ENCODE results near the gene SPRYD4.
"Not testable (repeated sequence)": the region's sequence is repeated elsewhere in the genome, so short reads cannot be mapped to it uniquely, and the experiment has no call there.

SPRYD4 gene

DNA sequence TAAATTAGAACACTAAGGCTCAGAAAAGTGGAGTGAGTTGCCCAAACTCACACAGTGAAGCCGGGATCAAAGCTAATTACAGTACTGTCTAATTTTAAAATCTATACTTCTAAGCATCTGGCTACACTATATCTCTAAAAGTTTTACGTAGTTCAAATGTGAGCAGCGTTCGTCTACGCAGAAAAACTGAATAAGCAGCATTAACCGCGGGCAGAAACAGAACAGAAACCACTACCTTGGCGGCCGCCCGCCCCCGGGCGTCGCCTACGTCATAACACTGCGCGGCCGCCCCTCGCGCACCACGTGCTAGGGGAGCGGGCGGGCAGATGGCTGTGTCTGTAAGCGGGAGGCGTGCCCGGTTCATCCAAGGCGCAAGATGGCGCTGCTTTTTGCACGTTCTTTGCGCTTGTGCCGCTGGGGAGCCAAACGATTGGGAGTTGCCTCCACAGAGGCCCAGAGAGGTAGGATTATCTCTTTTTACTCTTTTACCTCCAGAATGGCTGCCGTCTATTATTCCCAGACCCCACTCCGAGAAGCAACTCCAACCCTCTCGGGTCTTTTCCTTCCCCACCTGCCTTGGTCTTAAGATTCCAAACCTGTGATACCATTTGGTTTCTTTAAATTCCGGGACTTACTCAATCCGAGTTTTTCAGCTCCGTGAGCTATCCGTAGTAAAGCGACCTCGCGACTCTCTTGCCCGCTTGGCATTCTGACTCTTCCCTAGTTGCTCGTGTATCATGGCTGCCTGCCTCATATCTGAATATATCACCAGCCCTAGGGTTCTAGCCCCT, at the start of gene SPRYD4:
Gene SPRYD4, plus strand, starts transcription at position 363 of the 791 bp plus-strand sequence. Its CDS starts 14 bp downstream, at position 377.
- peak; percentile 93 for DNase-seq (ENCODE audit: low read depth)

DNA sequence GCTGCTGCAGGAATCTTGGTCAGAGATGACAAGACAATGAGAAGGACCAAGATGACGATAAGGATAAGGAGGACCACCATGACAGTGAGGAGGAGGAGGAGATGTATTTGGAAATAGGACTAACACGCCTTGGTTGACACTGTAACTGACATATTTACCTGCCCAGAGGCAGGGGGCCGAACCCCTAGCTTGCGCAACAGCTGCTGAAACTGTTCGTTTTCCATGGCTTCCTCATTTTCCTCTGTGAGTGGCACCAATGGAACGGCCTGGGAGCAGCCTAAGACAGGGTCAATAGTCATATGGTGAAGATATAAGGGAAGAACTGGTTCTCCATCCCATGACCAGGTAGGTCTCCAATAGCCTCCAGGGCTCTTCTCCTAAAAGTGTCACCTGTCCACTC, 48.0 kb upstream of the SPRYD4 start:
- DNase-seq (ENCODE audit: low read depth), result no peak

DNA sequence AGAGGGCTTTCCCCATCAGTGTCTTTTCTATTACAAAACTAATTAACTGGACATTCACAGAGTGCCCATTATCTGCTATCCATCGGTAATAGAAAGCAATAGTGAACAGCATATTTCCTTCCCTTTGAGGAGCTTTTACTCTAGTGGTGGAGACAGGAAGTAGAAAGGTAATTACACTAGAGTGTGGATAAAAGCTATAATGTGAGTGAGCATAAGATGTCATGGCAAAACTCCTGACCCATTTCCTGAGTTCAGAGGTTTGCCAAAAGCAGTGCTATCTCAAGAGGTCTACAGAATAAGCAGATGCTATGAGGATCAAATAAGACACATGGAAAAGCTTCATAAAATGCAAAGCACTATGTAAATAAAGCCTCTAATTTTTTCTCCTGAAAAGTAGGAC, 43.2 kb upstream of the SPRYD4 start:
- no peak for DNase-seq (ENCODE audit: low read depth)

DNA sequence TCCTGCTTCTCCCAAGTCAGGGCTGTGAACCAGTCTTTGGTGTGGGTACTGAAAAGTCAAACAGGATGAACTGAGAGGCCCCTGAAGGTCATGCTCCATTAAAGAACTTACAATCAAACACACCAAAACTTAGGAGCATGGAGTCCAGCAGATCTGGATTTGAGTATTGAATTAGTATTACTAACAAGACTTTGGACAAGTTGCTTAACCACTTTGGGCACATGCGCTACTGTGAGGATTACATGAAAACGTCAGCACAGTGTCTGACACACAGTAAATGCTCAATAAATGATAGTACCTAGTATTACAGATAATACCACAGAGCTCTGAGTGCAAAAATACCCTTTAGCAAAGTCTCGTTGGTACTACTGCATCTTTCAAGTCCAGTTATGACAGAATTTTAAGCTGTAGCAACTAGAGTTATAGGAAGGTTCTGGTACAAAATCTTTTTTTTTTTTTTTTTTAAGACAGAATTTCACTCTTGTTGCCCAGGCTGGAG, 42.4 kb upstream of the SPRYD4 start:
- DNase-seq (ENCODE audit: low read depth), result no peak

DNA sequence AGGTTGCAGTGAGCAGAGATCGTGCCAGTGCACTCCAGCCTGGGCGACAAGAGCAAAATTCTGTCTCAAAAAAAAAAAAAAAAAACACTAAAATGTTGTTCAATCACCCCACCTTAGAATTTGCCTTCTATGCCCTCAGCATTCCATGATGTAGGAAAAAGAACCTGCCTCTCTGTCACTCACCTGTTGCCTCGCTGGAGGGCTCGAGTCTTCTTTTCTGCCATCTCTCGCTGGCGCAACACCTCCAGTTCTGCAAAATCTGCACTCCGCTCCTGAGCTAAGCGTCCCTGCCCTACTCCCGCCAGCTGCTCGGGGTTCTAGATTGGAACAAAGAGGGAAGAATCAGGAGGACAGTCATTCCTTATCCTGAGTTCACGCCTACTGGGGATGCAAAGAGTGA, 37.1 kb upstream of the SPRYD4 start:
- DNase-seq (ENCODE audit: low read depth), result no peak

DNA sequence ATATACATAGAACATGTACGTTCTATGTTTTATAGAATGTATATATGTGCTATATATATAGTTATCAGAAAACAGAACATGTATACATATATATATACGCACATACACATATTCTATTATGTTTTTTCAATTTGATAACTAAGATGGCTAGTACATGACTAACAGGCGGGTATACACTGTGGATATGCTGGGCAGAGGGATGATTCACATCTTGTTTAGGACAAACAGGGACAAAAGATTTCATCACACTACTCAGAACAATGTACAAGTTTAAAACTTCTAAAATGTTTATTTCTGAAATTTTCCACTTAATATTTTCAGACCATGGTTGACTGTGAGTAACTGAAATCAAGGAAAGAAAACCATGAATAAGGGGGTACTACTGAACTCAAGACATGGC, 36.5 kb upstream of the SPRYD4 start:
- no peak for DNase-seq (ENCODE audit: low read depth)

DNA sequence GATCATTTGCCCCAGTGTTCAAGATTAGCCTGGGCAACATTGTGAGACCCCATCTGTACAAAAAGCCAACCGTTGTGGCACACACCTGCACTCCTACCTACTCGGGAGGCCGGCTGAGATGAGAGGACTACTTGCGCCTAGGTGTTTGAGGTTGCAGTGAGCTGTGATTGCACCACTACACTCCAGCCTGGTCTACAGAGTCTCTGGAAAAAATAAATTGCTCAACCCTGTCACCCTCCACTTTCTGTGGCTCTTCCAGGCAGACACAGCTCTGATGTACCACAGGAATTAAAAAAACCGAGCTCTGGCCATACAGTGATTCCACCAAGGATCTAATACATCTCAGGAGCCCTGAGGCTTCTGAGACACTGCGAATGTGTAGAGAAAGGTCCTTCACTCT, 33.5 kb upstream of the SPRYD4 start:
- no peak for DNase-seq (ENCODE audit: low read depth)

DNA sequence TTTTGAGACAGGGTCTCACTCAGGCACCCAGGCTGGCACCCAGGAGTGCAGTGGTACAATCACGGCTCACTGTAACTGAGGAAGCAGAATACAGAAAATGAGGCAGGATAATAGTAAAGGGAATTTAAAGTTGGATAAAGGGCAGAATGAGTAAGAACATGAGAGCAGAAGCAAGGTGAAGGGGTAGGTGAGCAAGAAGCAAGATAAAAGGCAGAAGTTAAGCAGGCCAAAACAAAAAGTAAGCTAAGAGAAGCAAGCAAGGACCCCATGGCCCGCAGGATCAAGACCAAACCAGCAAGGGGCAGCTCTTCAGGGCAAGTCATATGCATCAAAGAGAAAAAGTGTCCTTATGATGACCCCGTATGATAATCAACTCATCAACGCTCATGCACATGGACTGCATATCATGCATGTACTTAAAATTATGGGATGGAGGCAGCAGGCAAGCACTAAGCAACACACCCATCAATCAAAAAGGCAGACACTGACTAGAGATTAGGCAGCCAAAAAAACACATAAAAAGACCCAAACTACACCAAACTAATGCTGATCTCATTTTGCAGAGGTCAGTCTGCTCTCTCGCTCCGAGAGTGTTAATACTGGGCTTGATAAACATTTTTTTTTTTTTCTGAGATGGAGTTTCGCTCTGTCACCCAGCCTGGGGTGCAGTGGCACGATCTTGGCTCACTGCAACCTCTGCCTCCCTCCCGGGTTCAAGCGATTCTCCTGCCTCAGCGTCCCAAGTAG, 30.8 kb upstream of the SPRYD4 start:
- DNase-seq (ENCODE audit: low read depth), result no peak

DNA sequence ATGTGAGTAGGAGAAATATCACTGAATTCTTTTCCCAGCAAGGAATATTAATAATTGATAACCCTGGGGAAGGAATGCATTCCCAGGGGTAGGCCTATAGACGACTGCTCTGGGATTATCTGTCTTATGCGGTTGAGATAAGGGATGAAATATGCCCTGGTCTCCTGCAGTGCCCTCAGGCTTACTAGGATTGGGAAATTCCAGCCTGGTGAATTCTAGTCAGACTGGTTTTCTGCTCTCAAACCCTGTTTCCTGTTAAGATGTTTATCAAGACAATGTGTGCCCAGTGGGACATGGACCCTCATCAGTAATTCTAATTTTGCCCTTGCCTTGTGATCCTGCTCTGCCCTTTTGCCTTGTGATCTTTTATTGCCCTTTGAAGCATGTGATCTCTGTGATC, 25.2 kb upstream of the SPRYD4 start:
- not testable (repeated sequence) for DNase-seq (ENCODE audit: low read depth)

DNA sequence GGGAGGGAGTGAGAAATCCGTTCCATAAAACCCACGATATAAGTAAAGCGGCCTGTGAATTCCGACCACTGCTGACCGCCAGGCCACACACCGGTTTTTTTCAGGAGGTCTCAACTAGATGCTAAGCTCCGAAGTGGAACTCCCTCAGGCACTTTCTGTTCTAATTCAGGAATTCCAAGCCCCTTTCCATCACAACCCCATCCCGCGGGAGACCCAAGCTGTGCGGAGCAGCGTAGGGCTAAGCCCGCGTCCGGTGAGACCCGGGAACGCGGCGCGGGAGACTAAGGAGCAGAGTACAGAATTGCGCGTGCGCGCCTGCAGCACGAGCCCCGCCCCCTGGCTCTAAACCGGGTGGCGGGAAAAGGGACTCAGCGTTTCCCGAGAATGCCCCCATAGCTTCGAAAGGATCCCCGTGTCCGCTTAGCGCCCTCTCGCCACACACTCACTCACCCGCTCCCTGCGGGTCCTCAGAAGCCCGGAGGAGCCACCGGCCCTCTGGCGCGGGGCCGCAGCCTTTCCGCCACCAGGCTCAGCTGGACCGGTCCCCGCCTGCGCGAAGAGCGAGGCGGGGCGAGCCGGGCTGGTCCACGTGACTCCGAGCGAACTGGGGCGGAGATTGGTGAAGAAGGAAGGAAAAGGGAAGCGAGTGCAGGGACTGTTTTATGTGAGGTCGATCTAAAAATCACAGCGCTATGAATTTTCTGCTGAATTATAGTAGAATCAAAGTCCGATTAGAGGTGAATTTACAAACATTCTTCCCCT, 19.3 kb upstream of the SPRYD4 start, which contains the start of gene TIMELESS:
Gene TIMELESS, minus strand, starts transcription at position 567 of the 762 bp plus-strand sequence. CDS start 15,256 bp downstream, outside the sequence.
- DNase-seq (ENCODE audit: low read depth), result peak; percentile 76

DNA sequence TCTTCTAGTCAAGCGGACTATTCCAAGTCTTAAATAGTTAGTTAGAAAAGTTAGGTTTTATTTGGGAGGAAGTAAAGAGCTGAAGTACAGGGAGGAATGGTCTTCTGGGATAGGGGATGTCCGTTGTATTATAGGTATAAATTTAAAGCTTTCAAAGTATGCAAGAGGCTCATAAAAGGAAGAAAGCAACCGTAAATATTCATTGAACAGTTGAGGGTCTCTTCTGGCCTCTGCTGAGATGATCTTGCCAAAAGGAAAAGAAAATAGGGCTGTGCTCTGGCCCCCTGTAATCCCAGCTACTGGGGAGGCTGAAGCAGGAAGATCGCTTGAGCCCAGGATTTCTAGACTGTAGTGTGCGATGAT, 18.8 kb upstream of the SPRYD4 start:
- DNase-seq (ENCODE audit: low read depth), result no peak

DNA sequence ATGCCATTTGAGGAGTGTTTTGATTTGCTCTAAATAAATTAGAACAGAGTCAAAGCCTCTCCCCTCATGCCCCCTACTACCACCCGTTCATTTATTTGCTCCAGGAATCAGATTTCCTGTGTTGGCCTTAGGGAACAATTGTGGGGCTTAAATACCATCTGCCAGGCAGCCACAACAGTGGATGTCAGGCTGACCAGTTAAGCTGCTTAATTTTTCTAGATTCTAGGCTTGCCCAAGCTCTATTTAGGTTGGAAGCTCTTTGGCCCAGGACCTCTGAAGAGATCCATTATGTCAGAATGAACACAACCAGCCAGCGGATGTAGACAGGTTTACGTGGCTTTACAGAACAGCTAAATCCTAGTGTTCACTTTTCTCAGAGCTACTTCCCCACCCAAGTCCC, 18.1 kb upstream of the SPRYD4 start:
- no peak for DNase-seq (ENCODE audit: low read depth)

DNA sequence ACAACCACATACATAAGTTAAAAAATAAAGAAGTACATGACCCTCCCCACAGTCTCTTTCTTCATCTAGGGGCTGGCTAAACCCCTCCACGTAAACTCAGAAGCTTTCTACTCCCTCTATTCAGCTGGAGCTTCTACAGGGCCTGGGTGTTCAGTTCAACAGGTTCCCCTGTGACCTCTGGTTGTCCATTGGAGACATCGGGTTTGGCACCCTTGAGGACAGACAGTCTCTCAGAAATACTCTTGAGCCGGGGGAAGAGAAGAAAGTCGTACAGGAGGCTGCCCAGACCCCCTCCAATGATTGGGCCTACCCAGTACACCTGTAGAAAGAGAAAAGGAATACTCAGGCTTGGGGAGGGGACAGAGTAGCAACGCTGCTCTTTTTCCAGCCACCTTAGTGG, 17.2 kb upstream of the SPRYD4 start:
- DNase-seq (ENCODE audit: low read depth), result no peak

DNA sequence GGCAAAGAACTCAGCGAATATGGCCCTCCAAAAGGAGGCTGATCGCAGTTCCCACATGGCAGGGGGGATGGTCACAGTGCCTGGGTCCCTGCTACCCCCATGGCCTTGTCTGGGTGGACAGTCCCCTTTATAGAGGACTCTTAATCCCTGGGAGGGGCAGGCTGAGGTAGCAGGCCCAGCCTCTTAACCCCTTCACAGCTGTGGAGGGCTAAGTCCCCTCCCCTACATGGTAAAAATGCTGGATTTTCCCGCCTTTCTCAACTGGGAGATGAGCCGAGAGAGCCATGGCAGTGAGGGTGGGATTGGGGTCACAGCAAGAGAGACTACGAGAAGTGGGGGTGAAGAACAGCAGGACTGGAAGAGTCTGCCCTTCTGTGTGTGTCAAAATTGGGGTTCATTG, 13.8 kb upstream of the SPRYD4 start, which contains the start of gene MIP:
Gene MIP, minus strand, starts transcription at position 101 of the 400 bp plus-strand sequence. Its CDS starts 44 bp downstream, at position 57.
- DNase-seq (ENCODE audit: low read depth), result no peak

DNA sequence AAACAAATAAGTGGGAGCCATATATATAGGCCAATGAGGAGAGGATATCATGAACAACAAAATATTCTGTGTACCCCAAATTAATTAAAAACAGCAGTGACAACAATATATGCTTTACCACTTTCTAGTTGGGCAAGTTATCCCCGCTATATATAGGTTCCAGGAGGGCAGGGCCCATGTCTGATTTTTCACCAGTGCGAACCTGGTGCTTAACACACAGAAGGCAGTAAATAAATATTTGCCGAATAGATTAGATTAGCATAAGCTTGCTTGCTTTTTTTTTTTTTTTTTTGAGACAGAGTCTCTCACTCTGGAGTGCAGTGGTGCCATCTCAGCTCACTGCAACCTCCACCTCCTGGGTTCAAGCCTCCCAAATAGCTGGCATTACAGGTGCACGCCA, 10.6 kb upstream of the SPRYD4 start:
- no peak for DNase-seq (ENCODE audit: low read depth)

DNA sequence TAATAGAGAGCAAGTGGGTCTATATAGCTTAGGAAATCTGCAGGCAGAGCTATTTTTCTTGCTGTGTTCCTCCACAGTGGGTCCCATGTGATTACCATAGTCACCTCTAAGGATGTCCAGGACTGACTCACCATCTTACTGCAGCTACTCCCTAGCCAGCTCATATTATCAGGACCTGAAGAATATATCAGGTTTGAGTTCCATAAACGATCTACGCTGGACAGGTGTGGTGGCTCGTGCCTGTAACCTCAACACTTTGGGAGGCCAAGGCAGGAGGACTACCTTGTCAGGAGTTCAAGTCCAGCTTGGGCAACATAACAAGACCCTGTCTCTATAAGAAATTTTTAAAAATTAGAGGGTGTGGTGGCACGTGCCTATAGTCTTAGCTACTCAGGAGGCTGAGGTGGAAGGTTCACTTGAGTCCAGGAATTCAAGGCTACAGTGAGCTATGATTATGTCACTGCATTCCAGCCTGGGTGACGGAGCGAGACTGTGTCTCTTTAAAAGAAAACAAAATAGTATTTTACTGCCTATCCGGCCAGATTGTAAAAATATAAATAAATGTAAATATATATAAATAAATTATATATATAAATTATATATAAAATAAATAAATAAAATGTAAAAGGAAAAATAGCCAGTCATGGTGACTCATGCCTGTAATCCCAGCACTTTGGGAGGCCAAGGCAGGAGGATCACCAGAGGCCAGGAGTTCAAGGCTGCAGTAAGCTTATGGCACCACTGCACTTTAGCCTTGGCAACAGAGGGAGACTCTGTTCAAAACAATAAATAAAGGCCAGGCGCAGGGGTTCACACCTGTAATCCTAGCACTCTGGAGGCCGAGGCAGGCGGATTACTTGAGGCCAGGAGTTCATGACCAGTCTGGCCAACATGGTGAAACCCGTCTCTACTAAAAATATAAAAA, 6.9 kb upstream of the SPRYD4 start:
- DNase-seq (ENCODE audit: low read depth), result no peak

DNA sequence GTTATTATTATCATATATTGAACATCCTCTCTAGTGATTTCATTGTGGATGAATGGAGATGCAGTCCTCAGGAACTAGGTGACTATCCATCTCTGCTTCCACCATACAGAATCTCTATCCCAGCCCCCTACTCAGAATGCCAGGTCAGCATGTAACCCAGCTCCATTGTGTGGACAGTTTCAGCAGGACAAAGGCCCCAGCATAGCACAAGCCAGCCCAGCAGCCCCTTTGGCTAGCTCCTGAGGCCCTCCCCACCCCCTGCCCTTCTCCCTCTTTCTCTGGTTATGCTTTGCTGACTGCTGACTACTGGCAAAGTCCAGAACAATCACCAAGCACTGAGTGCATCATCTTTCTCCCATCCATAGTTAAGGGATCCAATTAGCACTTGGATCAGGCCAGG, 5.8 kb upstream of the SPRYD4 start:
- DNase-seq (ENCODE audit: low read depth), result no peak

DNA sequence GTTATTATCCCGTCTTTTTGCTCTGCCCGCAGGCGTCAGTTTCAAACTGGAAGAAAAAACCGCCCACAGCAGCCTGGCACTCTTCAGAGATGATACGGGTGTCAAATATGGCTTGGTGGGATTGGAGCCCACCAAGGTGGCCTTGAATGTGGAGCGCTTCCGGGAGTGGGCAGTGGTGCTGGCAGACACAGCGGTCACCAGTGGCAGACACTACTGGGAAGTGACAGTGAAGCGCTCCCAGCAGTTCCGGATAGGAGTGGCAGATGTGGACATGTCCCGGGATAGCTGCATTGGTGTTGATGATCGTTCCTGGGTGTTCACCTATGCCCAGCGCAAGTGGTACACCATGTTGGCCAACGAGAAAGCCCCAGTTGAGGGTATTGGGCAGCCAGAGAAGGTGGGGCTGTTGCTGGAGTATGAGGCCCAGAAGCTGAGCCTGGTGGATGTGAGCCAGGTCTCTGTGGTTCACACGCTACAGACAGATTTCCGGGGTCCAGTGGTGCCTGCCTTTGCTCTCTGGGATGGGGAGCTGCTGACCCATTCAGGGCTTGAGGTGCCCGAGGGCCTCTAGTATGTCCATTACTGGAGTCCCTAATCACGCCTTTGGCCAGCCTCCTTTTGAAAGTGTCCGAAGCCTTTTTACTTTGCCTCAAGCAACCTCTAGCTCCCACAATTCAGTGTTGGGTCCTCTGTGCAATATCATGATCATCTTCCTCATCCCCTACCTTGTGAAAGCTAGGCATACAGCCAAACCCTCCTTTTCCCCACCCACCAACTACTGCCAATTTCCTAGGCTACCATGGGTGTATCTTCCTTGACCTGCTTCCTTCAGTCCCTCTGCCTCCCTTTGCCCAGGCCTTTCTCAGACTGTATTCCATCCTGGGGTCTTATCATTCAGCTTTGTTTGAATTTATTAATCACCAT, 891 bp downstream of the SPRYD4 start:
- DNase-seq (ENCODE audit: low read depth), result no peak

DNA sequence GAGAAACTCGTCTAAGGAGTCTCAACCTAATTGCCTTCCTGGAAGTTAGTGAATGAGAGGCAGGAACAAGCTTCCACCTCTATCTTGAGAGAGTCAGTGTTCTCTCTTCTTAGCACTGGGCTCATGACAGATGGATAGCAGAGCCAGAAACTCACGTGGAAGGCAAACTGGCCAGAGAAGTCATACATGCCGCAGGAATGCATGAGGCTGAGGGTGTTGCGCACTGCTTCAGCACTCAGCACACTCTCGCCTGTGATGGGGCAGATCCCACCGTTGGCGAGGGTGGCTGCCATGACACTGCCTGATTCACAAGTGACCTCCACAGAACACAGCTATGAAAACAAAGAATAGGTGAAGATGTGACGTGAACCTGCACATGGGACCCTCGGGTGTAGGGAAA, 6.0 kb downstream of the SPRYD4 start:
- no peak for DNase-seq (ENCODE audit: low read depth)

DNA sequence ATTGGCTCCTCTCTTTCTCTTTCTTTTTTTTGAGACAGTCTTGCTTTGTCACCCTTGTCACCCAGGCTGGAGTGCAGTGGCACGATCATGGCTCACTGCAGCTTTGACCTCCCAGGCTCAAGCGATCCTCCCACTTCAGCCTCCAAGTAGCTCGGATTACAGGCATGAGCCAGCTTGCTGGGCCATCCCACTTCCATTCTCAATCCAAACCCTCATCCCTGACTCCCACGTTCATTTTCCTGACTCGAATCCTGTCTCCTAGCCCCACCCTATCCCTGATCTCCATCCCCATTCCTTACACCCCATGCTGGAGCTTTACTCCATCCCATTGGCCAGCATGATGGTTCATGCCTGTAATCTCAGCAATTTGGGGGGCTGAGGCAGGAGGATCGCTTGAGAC, 7.8 kb downstream of the SPRYD4 start:
- DNase-seq (ENCODE audit: low read depth), result no peak
